IMR-90 (cell line): ENCODE results near the gene ACOT7. TPM values are rescaled to one million over a fixed set of nuclear protein-coding genes. Genes with fewer than 3 reads are reported as not detected.
"Not testable (repeated sequence)": the region's sequence is repeated elsewhere in the genome, so short reads cannot be mapped to it uniquely, and the experiment has no call there.

Experiments
- ATAC-seq: fragments of 200-7000 bp; cut with Tn5 transposase; 2 replicates; pipeline ENCODE4 v1.9.1; 2020; ENCODE audit warnings: low read depth, mild to moderate bottlenecking, moderate library complexity
- BruUV-seq: library from RNA; stranded (reverse); fragments of 400-500 nt; replicated peaks from 2 replicates; lab custom pipeline; 2021; lab: Mats Ljungman, UMichigan
- CTCF ChIA-PET: fragments of 300-600 bp; formaldehyde crosslinking; extraction: SDS; loops from one replicate; lab custom pipeline; 2021; ENCODE audit warnings: antibody characterized with exemption; lab: Yijun Ruan, JAX
- POLR2A ChIA-PET: fragments of 300-600 bp; sonication (Branson Sonifier 250); formaldehyde crosslinking; loops from one replicate; lab custom pipeline; 2022; ENCODE audit warnings: antibody characterized with exemption; ENCODE audit not compliant: unreplicated experiment; lab: Charles Lee
- DNase-seq: peaks from one replicate; pipeline ENCODE4 v3.0.0; 2013
- H2AFZ ChIP-seq: replicated peaks from 2 replicates; pipeline ENCODE3; 2013; ENCODE audit warnings: low read length, mild to moderate bottlenecking; ENCODE audit not compliant: poor library complexity
- H2AK5ac ChIP-seq: 2 replicates; pipeline ENCODE4 v1.6.1; 2013; ENCODE audit warnings: low read depth, low read length, inconsistent platforms
- H2AK9ac ChIP-seq: replicated peaks from 2 replicates; pipeline ENCODE3; 2013; ENCODE audit warnings: mild to moderate bottlenecking, low read depth, low read length, moderate library complexity; ENCODE audit not compliant: poor library complexity
- H2BK120ac ChIP-seq: 2 replicates; pipeline ENCODE4 v1.6.1; 2013; ENCODE audit warnings: low read depth, low read length, inconsistent platforms
- H2BK15ac ChIP-seq: 3 replicates; pipeline ENCODE4 v1.6.1; 2013; ENCODE audit warnings: low read depth, low read length, inconsistent platforms
- H2BK20ac ChIP-seq: 2 replicates; pipeline ENCODE4 v1.6.1; 2013; ENCODE audit warnings: low read depth, mild to moderate bottlenecking, inconsistent platforms, low read length, moderate library complexity
- H2BK5ac ChIP-seq: 2 replicates; pipeline ENCODE4 v1.6.1; 2013; ENCODE audit warnings: mild to moderate bottlenecking, low read depth, low read length, inconsistent platforms; ENCODE audit not compliant: poor library complexity, severe bottlenecking
- H3K14ac ChIP-seq: replicated peaks from 2 replicates; pipeline ENCODE4 v1.6.1; 2013; ENCODE audit warnings: low read depth, low read length, inconsistent platforms
- H3K18ac ChIP-seq: 2 replicates; pipeline ENCODE4 v1.6.1; 2013; ENCODE audit warnings: low read depth, low read length, control low read depth
- H3K23ac ChIP-seq: 2 replicates; pipeline ENCODE4 v1.6.1; 2013; ENCODE audit warnings: low read depth, low read length, inconsistent platforms
- H3K27ac ChIP-seq: 2 replicates; pipeline ENCODE4 v1.5.1; 2013; ENCODE audit warnings: mild to moderate bottlenecking, control low read depth, low read length; ENCODE audit not compliant: insufficient read depth
- H3K27me3 ChIP-seq: 2 replicates; pipeline ENCODE4 v1.6.1; 2013; ENCODE audit warnings: low read length; ENCODE audit not compliant: control insufficient read depth, insufficient read depth
- H3K36me3 ChIP-seq: 2 replicates; pipeline ENCODE4 v1.6.1; 2013; ENCODE audit warnings: low read length, mixed read lengths; ENCODE audit not compliant: control insufficient read depth, insufficient read depth
- H3K4ac ChIP-seq: 2 replicates; pipeline ENCODE4 v1.6.1; 2013; ENCODE audit warnings: low read depth, low read length, inconsistent platforms
- H3K4me1 ChIP-seq: 2 replicates; pipeline ENCODE4 v1.6.1; 2013; ENCODE audit warnings: low read length, mixed read lengths; ENCODE audit not compliant: control insufficient read depth, insufficient read depth
- H3K4me2 ChIP-seq: 2 replicates; pipeline ENCODE4 v1.6.1; 2013; ENCODE audit warnings: low read depth, mild to moderate bottlenecking, control low read depth, low read length, moderate library complexity
- H3K4me3 ChIP-seq: 2 replicates; pipeline ENCODE4 v1.5.1; 2013; ENCODE audit warnings: low read depth, mild to moderate bottlenecking, control low read depth, low read length, moderate library complexity; ENCODE audit not compliant: insufficient read depth
- H3K56ac ChIP-seq: 2 replicates; pipeline ENCODE4 v1.6.1; 2013; ENCODE audit warnings: low read length, inconsistent platforms; ENCODE audit not compliant: insufficient read depth; ENCODE audit errors: extremely low read depth
- H3K79me1 ChIP-seq, 2 experiments: 2 replicates each; pipeline ENCODE4 v1.6.1; 2013; ENCODE audit warnings: low read length in 2 of 2, inconsistent platforms in 1 of 2, low read depth in 1 of 2
- H3K9ac ChIP-seq: 2 replicates; pipeline ENCODE4 v1.6.1; 2013; ENCODE audit warnings: low read depth, low read length, control low read depth
- H3K9me1 ChIP-seq: 2 replicates; pipeline ENCODE4 v1.6.1; 2013; ENCODE audit warnings: low read length, inconsistent platforms; ENCODE audit not compliant: insufficient read depth
- H3K9me3 ChIP-seq: 2 replicates; pipeline ENCODE4 v1.6.1; 2013; ENCODE audit warnings: low read length; ENCODE audit not compliant: control insufficient read depth, insufficient read depth
- H4K20me1 ChIP-seq: 2 replicates; pipeline ENCODE4 v1.6.1; 2013; ENCODE audit warnings: low read length, inconsistent platforms; ENCODE audit not compliant: insufficient read depth
- H4K5ac ChIP-seq: 2 replicates; pipeline ENCODE4 v1.6.1; 2013; ENCODE audit warnings: mild to moderate bottlenecking, low read depth, low read length, control low read depth
- H4K8ac ChIP-seq, 2 experiments: 2 replicates each; pipeline ENCODE4 v1.6.1; 2013; ENCODE audit warnings: low read depth in 2 of 2, low read length in 2 of 2, control low read depth in 1 of 2, inconsistent platforms in 1 of 2
- H4K91ac ChIP-seq: 2 replicates; pipeline ENCODE4 v1.6.1; 2013; ENCODE audit warnings: low read depth, low read length, inconsistent platforms; ENCODE audit not compliant: insufficient read depth
- CHD1 ChIP-seq: IDR thresholded peaks from 2 replicates; pipeline ENCODE4 v1.6.1; 2012; ENCODE audit warnings: low read depth, low read length, improper control_type of control experiment
- CTCF ChIP-seq: conservative IDR thresholded peaks from 2 replicates; pipeline ENCODE4 v1.5.1; 2012; ENCODE audit warnings: mild to moderate bottlenecking, low read depth, low read length, improper control_type of control experiment
- MAZ ChIP-seq: IDR thresholded peaks from 2 replicates; pipeline ENCODE4 v1.6.1; 2012; ENCODE audit warnings: low read depth, mild to moderate bottlenecking, low read length, improper control_type of control experiment, moderate library complexity, borderline replicate concordance
- MXI1 ChIP-seq: IDR thresholded peaks from 2 replicates; pipeline ENCODE4 v1.6.1; 2012; ENCODE audit warnings: low read depth, mild to moderate bottlenecking, low read length, moderate library complexity, borderline replicate concordance
- NFE2L2 ChIP-seq: fragments of 150-350 bp; IDR thresholded peaks from 2 replicates; pipeline ENCODE4 v1.6.1; 2016; ENCODE audit warnings: low read depth, mild to moderate bottlenecking, low read length
- RFX5 ChIP-seq: IDR thresholded peaks from 2 replicates; pipeline ENCODE4 v1.8.0; 2012; ENCODE audit warnings: low read depth, mild to moderate bottlenecking, low read length, moderate library complexity
- SMC3 ChIP-seq: fragments of 150-350 bp; IDR thresholded peaks from 2 replicates; pipeline ENCODE4 v1.6.1; 2016; ENCODE audit warnings: low read depth, mild to moderate bottlenecking, antibody characterized with exemption, low read length, moderate library complexity
- WGBS, 2 experiments: methylation state at CpG; one replicate each; pipeline versions ENCODE4 v1.1.5 to v1.1.7; 2013; ENCODE audit warnings: missing lambda C conversion rate in 2 of 2; ENCODE audit not compliant: insufficient read length in 1 of 2; ENCODE audit errors: extremely low coverage in 2 of 2; 5-methylcytosine and 5-hydroxymethylcytosine counted together
- dilution Hi-C: fragments of 300-500 bp; cut with HindIII; formaldehyde crosslinking; loops from one replicate; pipeline ENCODE4 v1.14.3; 2018; ENCODE audit warnings: low sequenced_read_pairs; ENCODE audit not compliant: unreplicated experiment
- in situ Hi-C: fragments of 300-500 bp; cut with MboI; formaldehyde crosslinking; loops from 3 replicates; pipeline ENCODE4 v1.14.3; 2019; ENCODE audit warnings: low sequenced_read_pairs, inconsistent platforms, mixed read lengths
- intact Hi-C: fragments of 100-400 bp; cut with micrococcal nuclease; formaldehyde crosslinking; loops from 2 replicates; pipeline ENCODE4 v1.10.0; 2022
- polyA plus RNA-seq, 3 experiments: library from polyadenylated mRNA; depleted of rRNA; stranded (reverse); fragments of >200 nt; gene quantifications; 2 replicates each; pipeline ENCODE4 v1.2.3, GENCODE V29; 2012; ENCODE audit warnings: low replicate concordance in 1 of 3
- total RNA-seq: library from RNA; depleted of rRNA; stranded (reverse); fragments of >200 nt; gene quantifications from 2 replicates; pipeline ENCODE4 v1.2.3, GENCODE V29; 2012

Gene ACOT7
- total and polyA plus RNA-seq, 2 of the 4 experiments (the other 2 are of a cell fraction), result 51.6 to 242 TPM

GRCh38 chr1:6396998-6397397 is 3.4 kb upstream of the ACOT7 start:
- Histone ChIP-seq H3K4me2 (no peak overlapping the region), H2BK120ac (no peak overlapping the region), H3K79me1 (peaks cover 5 to 16% of the 10 kb centered on the region in 2 experiments), H3K23ac (no peak overlapping the region), H2AFZ (no peak overlapping the region), H3K14ac (no peak overlapping the region), H3K9me3 (no peaks in the 10 kb centered on the region), H4K5ac (no peak overlapping the region), H3K18ac (no peak overlapping the region), H2BK15ac (no peak overlapping the region), H4K20me1 (0 out of 2 replicates have a peak, but pooled peaks cover 5% of the 10 kb centered on the region), H3K4ac (no peak overlapping the region), H2BK20ac (no peak overlapping the region), H4K91ac (no peak overlapping the region), H2AK5ac (no peak overlapping the region), H3K9me1 (peaks cover 2% of the 10 kb centered on the region), H3K27ac (no peak overlapping the region), H3K27me3 (peaks cover 3% of the 10 kb centered on the region; the same call in 1 of the 2 replicates), H3K9ac (no peak overlapping the region), H3K36me3 (no peaks in the 10 kb centered on the region), H3K4me3 (no peak overlapping the region), H3K56ac (no peak overlapping the region), H4K8ac (no peak overlapping the region), H3K4me1 (peaks cover 9% of the 10 kb centered on the region), H2AK9ac (no peak overlapping the region), H2BK5ac (no peak overlapping the region)
- in situ Hi-C loops (no loop called here), intact Hi-C loops (no loop called here), dilution Hi-C loops (no loop called here)
- DNase-seq (no peak), ATAC-seq (no peak)
- BruUV-seq, result no TSS peak
- ChIA-PET CTCF (no interaction called here), POLR2A (no interaction called here)
- no peak for TF ChIP-seq RFX5
- TF ChIP-seq SMC3, result no peak
- TF ChIP-seq CHD1, result no peak
- no peak for TF ChIP-seq NFE2L2
- 0 out of 2 replicates have a peak, but pooled peaks have one; percentile 16 for TF ChIP-seq CTCF
- TF ChIP-seq MAZ, result no peak
- TF ChIP-seq MXI1, result no peak

- DNase-seq, H3K9me3 ChIP-seq, H3K9ac ChIP-seq, H2AFZ ChIP-seq, H3K4ac ChIP-seq, H3K4me2 ChIP-seq, H4K5ac ChIP-seq, H4K8ac ChIP-seq, H3K27ac ChIP-seq, H2BK20ac ChIP-seq, H3K4me1 ChIP-seq, intact Hi-C loops, BruUV-seq, dilution Hi-C loops, H3K56ac ChIP-seq, H2BK120ac ChIP-seq, H2AK9ac ChIP-seq, ATAC-seq, H2AK5ac ChIP-seq, in situ Hi-C loops, H3K14ac ChIP-seq, H3K36me3 ChIP-seq, H2BK5ac ChIP-seq, H3K23ac ChIP-seq, H2BK15ac ChIP-seq, H3K27me3 ChIP-seq, H3K4me3 ChIP-seq, CTCF ChIA-PET, H4K91ac ChIP-seq, H3K9me1 ChIP-seq, H3K18ac ChIP-seq, POLR2A ChIA-PET: not testable (repeated sequence)
- H3K79me1 ChIP-seq, result peaks cover 5 to 26% of the 10 kb centered on the region in 2 experiments
- peaks cover 10% of the 10 kb centered on the region; the same call in 1 of the 2 replicates for H4K20me1 ChIP-seq
- WGBS, 2 experiments, result 92% methylated on average over 4 of the region's 34 CpGs; no CpG with 5 or more reads in 1 of the 2 experiments
Observed at GRCh38 chr1:6395781-6396244, 2.2 kb upstream of the ACOT7 start.
